NOMO-1 treated with dmso at 0.1 percent for 144 hours (cell line): ENCODE data around the gene SFRP4.
"Not testable (repeated sequence)": the region's sequence is repeated elsewhere in the genome, so short reads cannot be mapped to it uniquely, and the experiment has no call there.

Experiments
- DNase-seq: peaks from one replicate; lab custom pipeline; 2025; ENCODE audit not compliant: unreplicated experiment; lab: John Stamatoyannopoulos, UW

The SFRP4 gene

GRCh38 chr7:37916673-37917660, at the start of gene SFRP4:
SFRP4 (minus strand) TSS chr7:37916817; CDS start chr7:37916537, 280 bp downstream.
- no peak for DNase-seq

- DNase-seq, result no peak
Observed at GRCh38 chr7:37964196-37964595, 47.6 kb upstream of the SFRP4 start.

DNA sequence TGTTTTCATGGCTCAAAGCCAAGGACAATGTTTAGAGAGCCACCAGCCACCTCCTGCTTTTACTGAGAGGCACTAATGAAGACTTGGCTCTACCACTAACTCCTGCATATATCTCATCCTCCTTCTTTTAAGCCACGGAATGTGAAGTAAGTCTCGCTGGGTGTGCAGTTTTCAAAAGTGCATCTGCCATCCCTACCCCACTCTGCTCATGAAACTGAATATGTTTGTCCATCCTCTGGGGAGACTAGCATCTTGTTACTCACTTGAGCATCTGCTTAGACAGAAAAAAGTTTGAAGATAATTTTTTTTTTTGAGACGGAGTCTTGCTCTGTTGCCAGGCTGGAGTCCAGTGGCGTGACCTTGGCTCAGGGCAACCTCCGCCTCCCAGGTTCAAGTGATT, 44.6 kb upstream of the SFRP4 start:
- DNase-seq, result no peak

DNA sequence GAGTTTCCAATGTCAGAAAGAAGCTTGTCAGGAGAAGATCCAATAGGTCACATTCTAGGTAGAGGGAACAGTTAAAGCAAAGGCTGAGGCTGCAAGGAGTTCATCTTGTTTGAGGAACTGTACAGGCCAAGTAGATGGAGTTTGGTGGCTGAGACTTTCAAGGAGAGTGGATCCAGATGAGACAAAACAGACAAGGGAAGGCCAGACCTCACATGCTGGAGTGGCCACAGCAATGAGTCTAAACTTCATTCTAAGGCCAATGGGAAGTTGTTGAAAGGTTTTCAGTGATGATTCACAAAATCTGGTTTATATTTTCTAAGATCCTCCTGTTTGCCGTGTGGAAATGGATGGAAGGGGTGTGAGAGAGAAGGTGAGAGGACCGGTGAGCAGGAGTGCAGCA, 43.9 kb upstream of the SFRP4 start:
- no peak for DNase-seq

- DNase-seq, result no peak
Observed at GRCh38 chr7:37957221-37957970, 40.8 kb upstream of the SFRP4 start.

DNA sequence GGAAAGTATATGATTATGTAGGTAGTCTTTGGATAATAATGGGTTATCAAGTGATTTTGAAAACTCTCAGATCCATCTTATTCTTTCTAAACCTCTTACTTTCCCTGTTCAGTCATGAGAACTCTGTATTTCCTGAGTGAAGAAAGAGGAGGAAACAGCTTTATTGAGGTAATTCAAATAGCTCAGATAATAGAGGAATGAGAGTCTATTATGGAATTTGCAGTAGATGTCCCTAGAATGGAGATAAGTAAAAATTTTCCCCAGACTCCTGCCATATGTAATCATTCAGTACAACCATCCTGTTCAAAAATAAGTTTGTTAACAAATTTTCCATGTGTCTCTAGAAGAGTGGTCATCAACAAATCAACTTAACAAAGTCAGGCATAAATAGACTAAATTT, 40.2 kb upstream of the SFRP4 start:
- no peak for DNase-seq

- not testable (repeated sequence) for DNase-seq
Observed at GRCh38 chr7:37954217-37954616, 37.6 kb upstream of the SFRP4 start.

GRCh38 chr7:37952240-37952639, 35.6 kb upstream of the SFRP4 start:
- peak; percentile 7 for DNase-seq

DNA sequence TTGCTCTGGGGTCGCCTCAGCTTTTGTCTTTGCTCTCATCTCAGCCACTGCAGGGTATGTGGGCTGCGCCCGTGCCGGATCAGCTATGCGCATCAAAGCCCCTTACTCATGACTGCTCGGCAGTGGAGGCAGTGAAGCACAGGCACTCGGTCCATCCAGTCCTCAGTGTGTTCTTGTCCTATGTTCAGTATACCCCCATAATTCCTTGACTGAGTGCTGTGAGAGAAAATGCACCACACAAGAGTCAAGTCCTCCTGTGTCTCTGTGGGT, 31.3 kb upstream of the SFRP4 start:
- no peak for DNase-seq

GRCh38 chr7:37947138-37947940, 30.7 kb upstream of the SFRP4 start:
- DNase-seq, result no peak

DNA sequence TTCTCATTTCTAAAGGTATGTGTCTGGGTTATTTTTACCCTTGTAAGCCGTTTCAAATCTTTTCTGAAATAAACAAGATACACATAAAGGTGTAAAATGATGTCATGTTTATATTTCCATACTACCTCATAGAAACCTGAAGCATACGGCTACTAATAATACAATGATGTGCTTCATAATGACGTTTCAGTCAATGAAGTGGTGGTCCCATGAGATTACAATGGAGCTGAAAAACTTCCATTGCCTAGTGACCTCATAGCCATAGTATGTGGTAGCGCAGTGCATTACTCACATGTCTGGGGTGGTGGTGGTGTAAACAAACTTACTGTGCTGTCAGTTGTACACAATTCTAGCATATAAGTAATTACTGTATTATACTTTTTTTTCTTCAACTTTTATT, 28.7 kb upstream of the SFRP4 start:
- DNase-seq, result no peak

GRCh38 chr7:37944737-37945054, 28.1 kb upstream of the SFRP4 start:
- no peak for DNase-seq

GRCh38 chr7:37943905-37944736, 27.5 kb upstream of the SFRP4 start:
- DNase-seq, result no peak

GRCh38 chr7:37942934-37943610, 26.5 kb upstream of the SFRP4 start:
- no peak for DNase-seq

- DNase-seq, result no peak
Observed at GRCh38 chr7:37933018-37933566, 16.5 kb upstream of the SFRP4 start.

DNA sequence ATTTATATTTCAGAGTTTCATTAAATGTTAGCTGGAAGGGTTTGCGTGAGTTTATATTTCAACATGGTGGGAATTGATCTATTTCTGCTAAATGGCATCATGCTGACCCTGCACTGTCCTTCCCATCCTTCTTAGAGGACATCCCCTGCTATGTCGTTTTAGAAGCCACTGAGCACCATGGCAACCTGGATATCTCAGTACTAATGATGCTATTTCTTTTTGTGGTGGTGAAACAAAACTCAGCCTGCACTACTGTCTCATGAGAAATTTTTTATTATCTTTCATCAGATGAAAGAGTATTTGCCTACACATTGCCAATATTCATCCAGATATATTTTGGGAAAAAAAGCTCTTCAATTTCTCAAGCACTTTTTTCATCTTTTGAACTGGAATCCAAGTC, 15.9 kb upstream of the SFRP4 start:
- no peak for DNase-seq

GRCh38 chr7:37930226-37930948, 13.8 kb upstream of the SFRP4 start:
- no peak for DNase-seq

DNA sequence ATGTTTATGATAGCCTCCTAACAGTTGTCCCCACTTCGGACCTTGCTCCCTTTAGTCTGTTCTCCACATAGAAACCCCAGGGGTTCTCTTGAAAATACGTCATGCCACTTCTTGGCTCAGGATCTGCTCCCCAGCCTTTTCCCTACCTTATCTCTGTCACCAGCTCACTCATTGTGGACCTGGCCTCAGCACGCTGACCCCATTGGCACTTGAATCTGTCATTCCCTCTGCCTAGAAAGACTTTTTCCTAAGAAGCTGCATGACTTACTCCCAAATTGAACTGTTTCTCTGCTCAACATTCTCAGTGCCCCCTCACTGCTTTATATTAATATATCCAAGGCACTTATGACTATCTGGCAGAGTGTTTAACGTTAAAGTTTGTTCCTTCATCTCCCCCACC, 12.3 kb upstream of the SFRP4 start:
- DNase-seq, result no peak

GRCh38 chr7:37927773-37928444, 11.3 kb upstream of the SFRP4 start:
- no peak for DNase-seq
